Left renal cortex interstitium (tissue), 4 donors: Measurements from ENCODE around the gene RRP12. TPM values are rescaled to one million over a fixed set of nuclear protein-coding genes. Genes with fewer than 3 reads are reported as not detected.
"Not testable (repeated sequence)": the region's sequence is repeated elsewhere in the genome, so short reads cannot be mapped to it uniquely, and the experiment has no call there.

Source experiments
- DNase-seq, 4 donors: peaks; one replicate each; pipeline ENCODE4 v3.0.0-alpha.2; 2013; ENCODE audit warnings: low read depth in 4 of 4, low spot score in 2 of 4, missing footprints in 1 of 4
- polyA plus RNA-seq, 4 donors: library from polyadenylated mRNA; unstranded; fragments of 120-200 nt; gene quantifications; one replicate each; pipeline ENCODE4 v1.2.1, GENCODE V29; 2013; ENCODE audit not compliant: insufficient read length in 4 of 4

Gene RRP12
- polyA plus RNA-seq, 4 donors = 18.7 to 31.8 (median 26.3) TPM

- DNase-seq = no peak
These were observed 27.7 kb downstream of the RRP12 start for GRCh38 chr10:97373456-97373855.

- DNase-seq = no peak
These were observed 28.8 kb downstream of the RRP12 start for GRCh38 chr10:97372233-97372875.

- no peak for DNase-seq
These were observed 29.4 kb downstream of the RRP12 start for GRCh38 chr10:97371696-97372095.

GRCh38 chr10:97367126-97367649 lies 34.0 kb downstream of the RRP12 start:
- DNase-seq = no peak

- DNase-seq = no peak
These were observed 34.6 kb downstream of the RRP12 start for GRCh38 chr10:97366572-97366971.

- DNase-seq = no peak
These were observed 35.3 kb downstream of the RRP12 start for GRCh38 chr10:97365761-97366351.

GRCh38 chr10:97363071-97363470 lies 38.1 kb downstream of the RRP12 start:
- DNase-seq = no peak

- DNase-seq = no peak
These were observed 38.7 kb downstream of the RRP12 start for GRCh38 chr10:97362310-97363033.

GRCh38 chr10:97361537-97361901 lies 39.6 kb downstream of the RRP12 start:
- no peak for DNase-seq

- DNase-seq = no peak
These were observed 40.2 kb downstream of the RRP12 start for GRCh38 chr10:97360705-97361536.

GRCh38 chr10:97358781-97359180 lies 42.4 kb downstream of the RRP12 start:
- no peak for DNase-seq

- no peak for DNase-seq
These were observed 42.8 kb downstream of the RRP12 start for GRCh38 chr10:97358349-97358748.

GRCh38 chr10:97356918-97357317 lies 44.2 kb downstream of the RRP12 start:
- no peak for DNase-seq

- DNase-seq = no peak
These were observed 44.7 kb downstream of the RRP12 start for GRCh38 chr10:97356318-97356914.

GRCh38 chr10:97355571-97355975 lies 45.6 kb downstream of the RRP12 start:
- DNase-seq = no peak

- no peak for DNase-seq
These were observed 47.2 kb downstream of the RRP12 start for GRCh38 chr10:97353945-97354344.

GRCh38 chr10:97349752-97350513 lies 51.2 kb downstream of the RRP12 start:
- no peak for DNase-seq

- no peak for DNase-seq
These were observed 53.8 kb downstream of the RRP12 start for GRCh38 chr10:97347317-97347716.

- not testable (repeated sequence) for DNase-seq
These were observed 57.5 kb downstream of the RRP12 start for GRCh38 chr10:97343664-97344063.

- no peak for DNase-seq
These were observed 59.7 kb downstream of the RRP12 start for GRCh38 chr10:97341416-97341815.
